OCI-LY1 (cell line): ENCODE measurements around the gene CDRT4.

ENCODE experiments used
- H2AFZ ChIP-seq: fragments of 200-600 bp; sonication (generic), shearing (Covaris generic); 2 replicates; pipeline ENCODE4 v1.6.0; 2014; ENCODE audit warnings: antibody characterized with exemption, mild to moderate bottlenecking, low read length
- H3F3A ChIP-seq: fragments of 200-600 bp; sonication (generic), shearing (Covaris generic); 2 replicates; pipeline ENCODE4 v1.6.0; 2014; ENCODE audit warnings: mild to moderate bottlenecking, antibody characterized with exemption, low read length, moderate library complexity; ENCODE audit not compliant: insufficient read depth
- H3K27ac ChIP-seq: fragments of 200-600 bp; sonication (generic); 2 replicates; pipeline ENCODE4 v1.5.1; 2014; ENCODE audit warnings: low read length, mixed run types, mild to moderate bottlenecking, low read depth; ENCODE audit not compliant: poor library complexity, severe bottlenecking
- H3K27me3 ChIP-seq: fragments of 200-600 bp; sonication (generic); 2 replicates; pipeline ENCODE4 v1.6.0; 2014; ENCODE audit warnings: antibody characterized with exemption, mild to moderate bottlenecking, low read length, moderate library complexity; ENCODE audit not compliant: insufficient read depth
- H3K36me3 ChIP-seq: fragments of 200-600 bp; sonication (generic); 2 replicates; pipeline ENCODE4 v1.6.1; 2014; ENCODE audit warnings: mild to moderate bottlenecking, antibody characterized with exemption, low read length, moderate library complexity, mixed read lengths; ENCODE audit not compliant: insufficient read depth
- H3K4me1 ChIP-seq: fragments of 200-600 bp; sonication (generic); 2 replicates; pipeline ENCODE4 v1.5.1; 2014; ENCODE audit warnings: mild to moderate bottlenecking, low read length, moderate library complexity; ENCODE audit not compliant: insufficient read depth, severe bottlenecking
- H3K4me2 ChIP-seq: fragments of 200-600 bp; sonication (generic), shearing (Covaris generic); 2 replicates; pipeline ENCODE4 v1.6.1; 2014; ENCODE audit warnings: low read length
- H3K4me3 ChIP-seq: fragments of 200-600 bp; sonication (generic); 2 replicates; pipeline ENCODE4 v1.5.1; 2014; ENCODE audit warnings: low read length, low read depth, mild to moderate bottlenecking, mixed read lengths; ENCODE audit not compliant: poor library complexity, severe bottlenecking
- H3K79me2 ChIP-seq: fragments of 200-600 bp; shearing (Covaris generic); 2 replicates; pipeline ENCODE4 v1.6.1; 2016; ENCODE audit warnings: mixed run types, low read length, mixed read lengths; ENCODE audit not compliant: insufficient read depth
- H3K9ac ChIP-seq: fragments of 200-600 bp; sonication (generic), shearing (Covaris generic); 2 replicates; pipeline ENCODE4 v1.6.1; 2014; ENCODE audit warnings: mild to moderate bottlenecking, low read length, mixed read lengths
- H3K9me2 ChIP-seq: fragments of 200-600 bp; sonication (generic), shearing (Covaris generic); 2 replicates; pipeline ENCODE4 v1.6.1; 2014; ENCODE audit warnings: low read depth, mild to moderate bottlenecking, low read length, mixed read lengths
- H3K9me3 ChIP-seq: fragments of 200-600 bp; shearing (Covaris generic); 2 replicates; pipeline ENCODE4 v1.6.1; 2014; ENCODE audit warnings: low read length, mixed read lengths
- H4K20me1 ChIP-seq: fragments of 200-600 bp; sonication (generic), shearing (Covaris generic); 2 replicates; pipeline ENCODE4 v1.6.0; 2016; ENCODE audit warnings: mild to moderate bottlenecking, low read length; ENCODE audit not compliant: insufficient read depth
- CTCF ChIP-seq: fragments of 200-600 bp; sonication (generic), shearing (Covaris generic); IDR thresholded peaks from 2 replicates; pipeline ENCODE4 v1.5.1; 2017; ENCODE audit warnings: mild to moderate bottlenecking, antibody characterized with exemption, low read length, moderate library complexity, mixed read lengths
- EZH2 ChIP-seq: fragments of 200-600 bp; sonication (generic), shearing (Covaris generic); IDR thresholded peaks from 2 replicates; pipeline ENCODE4 v1.8.0; 2017; ENCODE audit warnings: borderline replicate concordance, mixed run types, mild to moderate bottlenecking, antibody characterized with exemption, low read length, moderate library complexity, mixed read lengths

Gene CDRT4

GRCh38 chr17:15392326-15392741 is 75.1 kb downstream of the CDRT4 start:
- no peaks in the 10 kb centered on the region for H3K9me2 ChIP-seq

GRCh38 chr17:15388356-15389041 is 78.9 kb downstream of the CDRT4 start:
- Histone ChIP-seq H3K79me2 (no peaks in the 10 kb centered on the region), H3K4me3 (no peak overlapping the region), H3K4me2 (no peak overlapping the region), H3K9me2 (no peaks in the 10 kb centered on the region), H3K27me3 (no peaks in the 10 kb centered on the region), H3F3A (no peaks in the 10 kb centered on the region), H4K20me1 (no peaks in the 10 kb centered on the region), H3K9ac (no peak overlapping the region), H2AFZ (no peak overlapping the region), H3K27ac (no peak overlapping the region), H3K9me3 (no peaks in the 10 kb centered on the region), H3K4me1 (no peaks in the 10 kb centered on the region), H3K36me3 (no peaks in the 10 kb centered on the region)
- TF ChIP-seq EZH2: no peak
- no peak for TF ChIP-seq CTCF

More at GRCh38 chr17:15392326-15392741, 75.1 kb downstream of the CDRT4 start:
- Histone ChIP-seq H3K4me3 (no peak overlapping the region), H3K4me2 (no peak overlapping the region), H3K27me3 (no peaks in the 10 kb centered on the region), H4K20me1 (no peaks in the 10 kb centered on the region), H3K36me3 (no peaks in the 10 kb centered on the region), H3K9me3 (no peaks in the 10 kb centered on the region), H3F3A (no peaks in the 10 kb centered on the region), H3K27ac (no peak overlapping the region), H3K79me2 (no peaks in the 10 kb centered on the region), H2AFZ (no peak overlapping the region), H3K4me1 (no peaks in the 10 kb centered on the region), H3K9ac (no peak overlapping the region)
- no peak for TF ChIP-seq EZH2
- TF ChIP-seq CTCF: no peak

GRCh38 chr17:15386083-15386482 is 81.3 kb downstream of the CDRT4 start:
- Histone ChIP-seq H3K36me3 (no peaks in the 10 kb centered on the region), H3K9me2 (no peaks in the 10 kb centered on the region), H2AFZ (no peak overlapping the region), H3F3A (no peaks in the 10 kb centered on the region), H3K4me1 (no peaks in the 10 kb centered on the region), H3K9me3 (no peaks in the 10 kb centered on the region), H3K27ac (no peak overlapping the region), H3K4me2 (no peak overlapping the region), H3K9ac (no peak overlapping the region), H3K27me3 (no peaks in the 10 kb centered on the region), H4K20me1 (no peaks in the 10 kb centered on the region), H3K4me3 (no peak overlapping the region), H3K79me2 (no peaks in the 10 kb centered on the region)
- no peak for TF ChIP-seq EZH2
- TF ChIP-seq CTCF: no peak
